ENCODE results near the gene OR10D3.

DNA sequence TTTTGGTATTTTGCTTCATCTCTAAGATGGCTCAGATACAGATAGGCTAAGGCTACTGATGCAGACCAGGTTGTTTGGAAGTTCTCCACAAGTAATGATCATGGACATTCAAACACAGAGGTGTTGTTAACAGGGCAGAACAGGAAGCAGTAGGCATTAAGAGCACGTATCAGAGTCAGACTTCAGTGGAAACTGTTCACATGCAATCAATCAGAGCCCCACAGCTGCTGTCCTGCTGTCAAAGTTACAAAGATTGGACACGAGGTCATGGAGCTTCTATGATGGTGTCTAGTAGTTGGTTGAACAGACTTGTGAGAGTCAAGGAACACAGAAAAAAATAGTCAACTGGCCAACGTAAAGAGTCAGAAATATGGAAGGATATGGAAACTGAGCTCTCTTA, 19.8 kb downstream of the OR10D3 start:
- TF ChIP-seq, protein P1, sequence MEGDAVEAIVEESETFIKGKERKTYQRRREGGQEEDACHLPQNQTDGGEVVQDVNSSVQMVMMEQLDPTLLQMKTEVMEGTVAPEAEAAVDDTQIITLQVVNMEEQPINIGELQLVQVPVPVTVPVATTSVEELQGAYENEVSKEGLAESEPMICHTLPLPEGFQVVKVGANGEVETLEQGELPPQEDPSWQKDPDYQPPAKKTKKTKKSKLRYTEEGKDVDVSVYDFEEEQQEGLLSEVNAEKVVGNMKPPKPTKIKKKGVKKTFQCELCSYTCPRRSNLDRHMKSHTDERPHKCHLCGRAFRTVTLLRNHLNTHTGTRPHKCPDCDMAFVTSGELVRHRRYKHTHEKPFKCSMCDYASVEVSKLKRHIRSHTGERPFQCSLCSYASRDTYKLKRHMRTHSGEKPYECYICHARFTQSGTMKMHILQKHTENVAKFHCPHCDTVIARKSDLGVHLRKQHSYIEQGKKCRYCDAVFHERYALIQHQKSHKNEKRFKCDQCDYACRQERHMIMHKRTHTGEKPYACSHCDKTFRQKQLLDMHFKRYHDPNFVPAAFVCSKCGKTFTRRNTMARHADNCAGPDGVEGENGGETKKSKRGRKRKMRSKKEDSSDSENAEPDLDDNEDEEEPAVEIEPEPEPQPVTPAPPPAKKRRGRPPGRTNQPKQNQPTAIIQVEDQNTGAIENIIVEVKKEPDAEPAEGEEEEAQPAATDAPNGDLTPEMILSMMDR (IDR thresholded peaks at IDR 0.05; ENCODE audit: low read depth, low read length): no peak
- TF ChIP-seq POLR2A (IDR thresholded peaks at IDR 0.05; ENCODE audit: extremely low read depth, insufficient read length): no peak
